ENCODE measurements around the gene WNK4. TPM values are rescaled to one million over a fixed set of nuclear protein-coding genes. Genes with fewer than 3 reads are reported as not detected.

WNK4 gene
- total and polyA plus RNA-seq, 7 donors: 0.28 to 14.4 (median 13.6) TPM; not detected in 3

DNA sequence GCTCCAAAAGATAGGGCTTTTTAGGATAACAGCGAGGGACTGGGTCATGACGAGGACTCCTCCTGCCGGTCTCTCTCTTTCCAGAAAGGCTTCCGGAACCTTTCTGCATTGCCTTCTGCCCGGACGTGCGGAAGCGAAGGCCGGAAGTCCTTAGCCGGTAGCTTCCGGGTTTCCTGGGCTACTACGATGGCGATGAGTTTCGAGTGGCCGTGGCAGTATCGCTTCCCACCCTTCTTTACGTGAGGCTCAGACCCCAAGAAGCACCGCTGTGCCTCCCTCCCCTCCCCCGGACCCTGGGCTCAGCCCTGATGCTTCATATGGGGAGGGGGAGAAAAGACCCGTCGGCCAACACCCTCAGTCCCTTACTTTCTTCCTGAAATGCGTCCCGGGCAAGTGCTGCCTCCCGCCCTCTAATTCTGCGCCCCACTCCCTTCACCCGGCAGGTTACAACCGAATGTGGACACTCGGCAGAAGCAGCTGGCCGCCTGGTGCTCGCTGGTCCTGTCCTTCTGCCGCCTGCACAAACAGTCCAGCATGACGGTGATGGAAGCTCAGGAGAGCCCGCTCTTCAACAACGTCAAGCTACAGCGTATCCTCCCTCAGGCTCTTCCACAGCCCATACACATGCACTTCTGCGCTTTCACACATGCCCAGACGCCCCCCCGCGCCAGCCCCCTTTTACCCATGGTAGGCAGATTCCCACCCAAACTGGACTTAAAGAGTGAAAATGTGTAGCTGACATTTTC, 6.9 kb upstream of the WNK4 start, which contains the start of gene VPS25:
Gene VPS25 (plus strand): TSS at position 160 of the 746 bp plus-strand sequence. CDS start 27 bp downstream, at position 187.
- DNase-seq: peak; percentile 87
- Histone ChIP-seq H3K27me3 (no peaks in the 10 kb centered on the region), H3K4me3 (peak within 1 kb of the TSS; percentile 55 to 83 (median 68)), H3K9me3 (no peaks in the 10 kb centered on the region), H3K36me3 (peaks cover 0 to 37% (median 11%) of the 10 kb centered on the region in 4 donors), H3K4me1 (peaks cover 0 to 19% (median 14%) of the 10 kb centered on the region in 4 donors), H3K27ac (peak within 1 kb of the TSS; percentile 74 to 87 (median 84))
- intact Hi-C loops (cut with DNase I): no loop called here
- TF ChIP-seq, protein P1, sequence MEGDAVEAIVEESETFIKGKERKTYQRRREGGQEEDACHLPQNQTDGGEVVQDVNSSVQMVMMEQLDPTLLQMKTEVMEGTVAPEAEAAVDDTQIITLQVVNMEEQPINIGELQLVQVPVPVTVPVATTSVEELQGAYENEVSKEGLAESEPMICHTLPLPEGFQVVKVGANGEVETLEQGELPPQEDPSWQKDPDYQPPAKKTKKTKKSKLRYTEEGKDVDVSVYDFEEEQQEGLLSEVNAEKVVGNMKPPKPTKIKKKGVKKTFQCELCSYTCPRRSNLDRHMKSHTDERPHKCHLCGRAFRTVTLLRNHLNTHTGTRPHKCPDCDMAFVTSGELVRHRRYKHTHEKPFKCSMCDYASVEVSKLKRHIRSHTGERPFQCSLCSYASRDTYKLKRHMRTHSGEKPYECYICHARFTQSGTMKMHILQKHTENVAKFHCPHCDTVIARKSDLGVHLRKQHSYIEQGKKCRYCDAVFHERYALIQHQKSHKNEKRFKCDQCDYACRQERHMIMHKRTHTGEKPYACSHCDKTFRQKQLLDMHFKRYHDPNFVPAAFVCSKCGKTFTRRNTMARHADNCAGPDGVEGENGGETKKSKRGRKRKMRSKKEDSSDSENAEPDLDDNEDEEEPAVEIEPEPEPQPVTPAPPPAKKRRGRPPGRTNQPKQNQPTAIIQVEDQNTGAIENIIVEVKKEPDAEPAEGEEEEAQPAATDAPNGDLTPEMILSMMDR (IDR thresholded peaks at IDR 0.05): no peak
- TF ChIP-seq POLR2AphosphoS5 (IDR thresholded peaks at IDR 0.05) (peak; percentile 68 to 88 (median 81)), POLR2A (IDR thresholded peaks at IDR 0.05) (peak; percentile 46 to 54)
- WGBS, 2 donors: 1 to 3% methylated on average over 39 of the region's 39 CpGs

DNA sequence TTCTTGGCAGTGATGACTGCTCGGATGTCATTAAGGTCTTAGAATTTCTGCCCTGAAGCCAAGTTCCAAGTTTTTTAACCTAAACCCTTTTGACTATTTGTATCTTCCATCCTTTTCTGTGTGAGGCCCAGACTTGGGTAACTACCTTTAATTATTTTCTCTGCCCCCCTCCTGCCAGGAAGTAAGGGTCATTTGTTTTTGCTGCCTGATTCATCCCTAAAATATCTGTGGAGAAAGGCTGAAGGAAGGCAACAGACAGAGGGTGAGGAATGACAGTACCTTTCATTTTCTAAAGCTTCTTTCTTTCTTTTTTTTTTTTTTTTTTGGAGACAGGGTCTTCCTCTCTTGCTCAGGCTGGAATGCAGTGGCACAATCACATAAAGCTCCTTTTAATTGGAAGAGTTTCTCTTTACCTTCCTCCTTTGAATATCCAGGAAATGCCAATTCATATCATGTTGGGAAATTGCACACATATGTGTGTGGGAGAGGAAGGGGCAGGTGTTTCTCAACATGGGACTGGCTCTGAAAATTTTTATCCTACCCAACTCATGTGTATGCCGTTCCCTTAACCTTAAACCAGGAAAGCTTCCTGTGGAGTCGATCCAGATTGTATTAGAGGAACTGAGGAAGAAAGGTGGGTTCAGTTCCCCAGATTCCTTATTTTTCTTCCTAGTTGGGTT, 6.2 kb upstream of the WNK4 start:
- Histone ChIP-seq H3K27ac (peak overlapping the region; percentile 74 to 87 (median 84)), H3K4me3 (peak overlapping the region; percentile 55 to 83 (median 68)), H3K36me3 (peaks cover 7 to 45% (median 18%) of the 10 kb centered on the region in 4 donors), H3K27me3 (no peaks in the 10 kb centered on the region), H3K4me1 (peaks cover 0 to 19% (median 14%) of the 10 kb centered on the region in 4 donors), H3K9me3 (no peaks in the 10 kb centered on the region)
- intact Hi-C loops (cut with DNase I): no loop called here
- no peak for DNase-seq
- TF ChIP-seq POLR2A (IDR thresholded peaks at IDR 0.05) (no peak), POLR2AphosphoS5 (IDR thresholded peaks at IDR 0.05) (no peak), EP300 (IDR thresholded peaks at IDR 0.05) (no peak)
- TF ChIP-seq, protein P1 (IDR thresholded peaks at IDR 0.05): no peak
- WGBS, 2 donors: 70 to 79% methylated on average over 3 of the region's 3 CpGs

DNA sequence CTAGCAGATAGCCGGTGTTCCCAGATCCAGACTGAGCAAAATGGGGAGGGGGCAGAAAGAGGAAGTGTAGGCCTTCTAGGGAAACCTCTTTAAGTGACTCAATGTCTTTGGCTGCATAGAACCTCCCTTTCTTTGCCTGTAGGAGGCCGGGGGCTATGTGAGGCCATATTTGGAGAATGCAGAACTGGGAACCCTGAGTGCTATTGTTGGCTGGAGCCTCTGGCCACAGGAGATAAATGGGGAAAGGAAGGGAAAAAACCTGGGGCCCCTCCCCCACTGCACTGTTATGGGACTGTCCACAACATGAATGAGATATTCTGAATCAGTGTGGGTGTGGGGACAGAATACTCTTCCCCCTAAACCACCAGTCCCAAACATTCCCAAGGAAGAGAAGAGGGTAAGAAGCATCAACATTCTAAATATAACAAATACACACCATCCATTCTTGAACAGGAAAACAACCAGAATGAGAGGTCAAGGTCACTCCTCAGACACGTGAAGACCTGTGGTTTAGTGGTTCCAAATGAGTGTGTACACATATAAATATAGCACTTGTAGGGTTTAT, 4.8 kb upstream of the WNK4 start:
- Histone ChIP-seq H3K36me3 (peaks cover 9 to 50% (median 22%) of the 10 kb centered on the region in 4 donors), H3K27me3 (peaks cover 4 to 11% (median 6%) of the 10 kb centered on the region in 3 donors), H3K27ac (no peak overlapping the region), H3K4me3 (no peak overlapping the region), H3K9me3 (no peaks in the 10 kb centered on the region), H3K4me1 (peaks cover 0 to 28% (median 23%) of the 10 kb centered on the region in 4 donors)
- WGBS, 2 donors: 58 to 73% methylated on average over 3 of the region's 3 CpGs
- no peak for DNase-seq
- TF ChIP-seq POLR2AphosphoS5 (IDR thresholded peaks at IDR 0.05): no peak
- TF ChIP-seq, protein P1 (IDR thresholded peaks at IDR 0.05): no peak
- intact Hi-C loops (cut with DNase I): no loop called here

DNA sequence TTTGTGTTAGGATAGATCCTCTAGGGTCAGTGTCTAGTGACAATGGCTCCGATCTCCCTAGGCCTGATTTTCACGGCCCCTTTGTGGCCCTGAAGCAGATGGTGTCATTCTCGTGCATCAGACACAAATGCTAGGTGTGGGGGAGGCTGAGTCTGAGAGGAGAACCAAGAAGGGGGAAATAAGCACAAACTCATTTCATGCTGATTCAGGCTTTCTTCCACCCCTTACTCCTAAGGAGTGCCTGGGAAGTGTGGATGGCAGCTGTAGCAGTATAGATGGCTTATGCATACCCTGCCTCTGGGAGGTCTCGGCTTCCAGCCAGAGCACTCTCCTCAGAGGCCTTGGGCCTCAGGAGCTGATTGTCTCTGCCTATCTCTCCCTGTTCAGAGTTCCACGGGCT, 1.8 kb upstream of the WNK4 start:
- DNase-seq: no peak
- WGBS, 2 donors: 83 to 89% methylated on average over 5 of the region's 5 CpGs
- Histone ChIP-seq H3K27ac (no peak overlapping the region), H3K27me3 (peaks cover 22 to 40% (median 35%) of the 10 kb centered on the region in 3 donors), H3K9me3 (no peaks in the 10 kb centered on the region), H3K4me3 (no peak overlapping the region), H3K4me1 (peaks cover 0 to 26% (median 23%) of the 10 kb centered on the region in 4 donors), H3K36me3 (peaks cover 9 to 50% (median 22%) of the 10 kb centered on the region in 4 donors)
- TF ChIP-seq EP300 (IDR thresholded peaks at IDR 0.05) (no peak), POLR2A (IDR thresholded peaks at IDR 0.05) (no peak), POLR2AphosphoS5 (IDR thresholded peaks at IDR 0.05) (no peak)
- TF ChIP-seq, protein P1 (IDR thresholded peaks at IDR 0.05): no peak
- intact Hi-C loops (cut with DNase I): no loop called here
